ENCODE data around the gene UGT2B17.
"Not testable (repeated sequence)": the region's sequence is repeated elsewhere in the genome, so short reads cannot be mapped to it uniquely, and the experiment has no call there.

Gene UGT2B17

GRCh38 chr4:68576272-68577125 is at the start of gene UGT2B17:
Gene UGT2B17 (minus strand): TSS chr4:68576322. CDS start chr4:68568484, 7,838 bp downstream.
- no peak for DNase-seq

- DNase-seq: not testable (repeated sequence)
Measured at GRCh38 chr4:68622731-68623130, 46.6 kb upstream of the UGT2B17 start.

- DNase-seq: no peak
Measured at GRCh38 chr4:68617003-68617698, 41.0 kb upstream of the UGT2B17 start.

- no peak for DNase-seq
Measured at GRCh38 chr4:68615699-68616422, 39.7 kb upstream of the UGT2B17 start.

GRCh38 chr4:68613752-68614151 is 37.6 kb upstream of the UGT2B17 start:
- DNase-seq: no peak

GRCh38 chr4:68606240-68606639 is 30.1 kb upstream of the UGT2B17 start:
- no peak for DNase-seq

GRCh38 chr4:68599150-68599549 is 23.0 kb upstream of the UGT2B17 start:
- DNase-seq: no peak

GRCh38 chr4:68597482-68597881 is 21.4 kb upstream of the UGT2B17 start:
- DNase-seq: no peak

GRCh38 chr4:68594678-68595077 is 18.6 kb upstream of the UGT2B17 start:
- DNase-seq: no peak

- no peak for DNase-seq
Measured at GRCh38 chr4:68593112-68593511, 17.0 kb upstream of the UGT2B17 start.

- no peak for DNase-seq
Measured at GRCh38 chr4:68592673-68593072, 16.6 kb upstream of the UGT2B17 start.

GRCh38 chr4:68591204-68591603 is 15.1 kb upstream of the UGT2B17 start:
- DNase-seq: no peak

GRCh38 chr4:68589790-68590189 is 13.7 kb upstream of the UGT2B17 start:
- no peak for DNase-seq

GRCh38 chr4:68582339-68582717 is 6.2 kb upstream of the UGT2B17 start:
- no peak for DNase-seq

- no peak for DNase-seq
Measured at GRCh38 chr4:68581383-68582338, 5.5 kb upstream of the UGT2B17 start.

- DNase-seq: no peak
Measured at GRCh38 chr4:68577590-68577989, 1.5 kb upstream of the UGT2B17 start.

GRCh38 chr4:68575636-68576035 is 486 bp downstream of the UGT2B17 start:
- not testable (repeated sequence) for DNase-seq

GRCh38 chr4:68575081-68575480 is 1.0 kb downstream of the UGT2B17 start:
- no peak for DNase-seq

GRCh38 chr4:68572653-68573170 is 3.4 kb downstream of the UGT2B17 start:
- no peak for DNase-seq

- DNase-seq: no peak
Measured at GRCh38 chr4:68570122-68570507, 6.0 kb downstream of the UGT2B17 start.

- no peak for DNase-seq
Measured at GRCh38 chr4:68569466-68570121, 6.5 kb downstream of the UGT2B17 start.

- DNase-seq: not testable (repeated sequence)
Measured at GRCh38 chr4:68569036-68569435, 7.1 kb downstream of the UGT2B17 start.

Data from activated CD8-positive, alpha-beta memory T cell treated with anti-CD3 and anti-CD28 coated beads, Interleukin-2, amount 50 U/mL, for 48 hours (primary cell).